Measurements from ENCODE around the gene PRKN.

DNA sequence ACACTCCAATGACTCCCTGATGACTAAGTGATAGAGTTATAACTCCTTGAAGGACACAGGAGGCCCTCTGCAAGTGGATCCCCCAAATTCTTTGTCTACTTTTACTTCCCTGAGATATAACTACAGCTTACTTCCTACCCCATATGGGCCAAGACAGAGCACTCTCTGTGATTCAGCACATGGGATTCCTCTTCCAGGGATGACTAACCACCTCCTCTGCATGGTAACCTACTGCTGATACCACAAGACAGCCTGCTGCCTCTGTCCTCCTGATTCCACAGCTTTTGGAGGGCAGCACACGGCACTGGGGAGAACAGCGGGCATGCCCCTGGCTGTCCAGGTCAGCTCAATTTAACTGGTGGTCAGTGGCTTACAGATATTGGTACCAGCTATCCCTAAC is 778.0 kb downstream of the PRKN start:
- TF ChIP-seq, protein P1, sequence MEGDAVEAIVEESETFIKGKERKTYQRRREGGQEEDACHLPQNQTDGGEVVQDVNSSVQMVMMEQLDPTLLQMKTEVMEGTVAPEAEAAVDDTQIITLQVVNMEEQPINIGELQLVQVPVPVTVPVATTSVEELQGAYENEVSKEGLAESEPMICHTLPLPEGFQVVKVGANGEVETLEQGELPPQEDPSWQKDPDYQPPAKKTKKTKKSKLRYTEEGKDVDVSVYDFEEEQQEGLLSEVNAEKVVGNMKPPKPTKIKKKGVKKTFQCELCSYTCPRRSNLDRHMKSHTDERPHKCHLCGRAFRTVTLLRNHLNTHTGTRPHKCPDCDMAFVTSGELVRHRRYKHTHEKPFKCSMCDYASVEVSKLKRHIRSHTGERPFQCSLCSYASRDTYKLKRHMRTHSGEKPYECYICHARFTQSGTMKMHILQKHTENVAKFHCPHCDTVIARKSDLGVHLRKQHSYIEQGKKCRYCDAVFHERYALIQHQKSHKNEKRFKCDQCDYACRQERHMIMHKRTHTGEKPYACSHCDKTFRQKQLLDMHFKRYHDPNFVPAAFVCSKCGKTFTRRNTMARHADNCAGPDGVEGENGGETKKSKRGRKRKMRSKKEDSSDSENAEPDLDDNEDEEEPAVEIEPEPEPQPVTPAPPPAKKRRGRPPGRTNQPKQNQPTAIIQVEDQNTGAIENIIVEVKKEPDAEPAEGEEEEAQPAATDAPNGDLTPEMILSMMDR (IDR thresholded peaks at IDR 0.05; ENCODE audit: low read depth, low read length): no peak
- TF ChIP-seq POLR2A (IDR thresholded peaks at IDR 0.05; ENCODE audit: extremely low read depth, insufficient read length) (no peak), MYC (IDR thresholded peaks at IDR 0.05; ENCODE audit: low read depth, low read length) (no peak)
